OCI-LY1 (cell line): ENCODE results near the gene TAS2R30.

Experiments used
- H2AFZ ChIP-seq: fragments of 200-600 bp; sonication (generic), shearing (Covaris generic); 2 replicates; pipeline ENCODE4 v1.6.0; 2014; ENCODE audit warnings: antibody characterized with exemption, mild to moderate bottlenecking, low read length
- H3F3A ChIP-seq: fragments of 200-600 bp; sonication (generic), shearing (Covaris generic); 2 replicates; pipeline ENCODE4 v1.6.0; 2014; ENCODE audit warnings: mild to moderate bottlenecking, antibody characterized with exemption, low read length, moderate library complexity; ENCODE audit not compliant: insufficient read depth
- H3K27ac ChIP-seq: fragments of 200-600 bp; sonication (generic); 2 replicates; pipeline ENCODE4 v1.5.1; 2014; ENCODE audit warnings: low read length, mixed run types, mild to moderate bottlenecking, low read depth; ENCODE audit not compliant: poor library complexity, severe bottlenecking
- H3K27me3 ChIP-seq: fragments of 200-600 bp; sonication (generic); 2 replicates; pipeline ENCODE4 v1.6.0; 2014; ENCODE audit warnings: antibody characterized with exemption, mild to moderate bottlenecking, low read length, moderate library complexity; ENCODE audit not compliant: insufficient read depth
- H3K36me3 ChIP-seq: fragments of 200-600 bp; sonication (generic); 2 replicates; pipeline ENCODE4 v1.6.1; 2014; ENCODE audit warnings: mild to moderate bottlenecking, antibody characterized with exemption, low read length, moderate library complexity, mixed read lengths; ENCODE audit not compliant: insufficient read depth
- H3K4me1 ChIP-seq: fragments of 200-600 bp; sonication (generic); 2 replicates; pipeline ENCODE4 v1.5.1; 2014; ENCODE audit warnings: mild to moderate bottlenecking, low read length, moderate library complexity; ENCODE audit not compliant: insufficient read depth, severe bottlenecking
- H3K4me2 ChIP-seq: fragments of 200-600 bp; sonication (generic), shearing (Covaris generic); 2 replicates; pipeline ENCODE4 v1.6.1; 2014; ENCODE audit warnings: low read length
- H3K4me3 ChIP-seq: fragments of 200-600 bp; sonication (generic); 2 replicates; pipeline ENCODE4 v1.5.1; 2014; ENCODE audit warnings: low read length, low read depth, mild to moderate bottlenecking, mixed read lengths; ENCODE audit not compliant: poor library complexity, severe bottlenecking
- H3K79me2 ChIP-seq: fragments of 200-600 bp; shearing (Covaris generic); 2 replicates; pipeline ENCODE4 v1.6.1; 2016; ENCODE audit warnings: mixed run types, low read length, mixed read lengths; ENCODE audit not compliant: insufficient read depth
- H3K9ac ChIP-seq: fragments of 200-600 bp; sonication (generic), shearing (Covaris generic); 2 replicates; pipeline ENCODE4 v1.6.1; 2014; ENCODE audit warnings: mild to moderate bottlenecking, low read length, mixed read lengths
- H3K9me2 ChIP-seq: fragments of 200-600 bp; sonication (generic), shearing (Covaris generic); 2 replicates; pipeline ENCODE4 v1.6.1; 2014; ENCODE audit warnings: low read depth, mild to moderate bottlenecking, low read length, mixed read lengths
- H3K9me3 ChIP-seq: fragments of 200-600 bp; shearing (Covaris generic); 2 replicates; pipeline ENCODE4 v1.6.1; 2014; ENCODE audit warnings: low read length, mixed read lengths
- H4K20me1 ChIP-seq: fragments of 200-600 bp; sonication (generic), shearing (Covaris generic); 2 replicates; pipeline ENCODE4 v1.6.0; 2016; ENCODE audit warnings: mild to moderate bottlenecking, low read length; ENCODE audit not compliant: insufficient read depth
- CTCF ChIP-seq: fragments of 200-600 bp; sonication (generic), shearing (Covaris generic); IDR thresholded peaks from 2 replicates; pipeline ENCODE4 v1.5.1; 2017; ENCODE audit warnings: mild to moderate bottlenecking, antibody characterized with exemption, low read length, moderate library complexity, mixed read lengths
- EZH2 ChIP-seq: fragments of 200-600 bp; sonication (generic), shearing (Covaris generic); IDR thresholded peaks from 2 replicates; pipeline ENCODE4 v1.8.0; 2017; ENCODE audit warnings: borderline replicate concordance, mixed run types, mild to moderate bottlenecking, antibody characterized with exemption, low read length, moderate library complexity, mixed read lengths

Gene TAS2R30, protein sequence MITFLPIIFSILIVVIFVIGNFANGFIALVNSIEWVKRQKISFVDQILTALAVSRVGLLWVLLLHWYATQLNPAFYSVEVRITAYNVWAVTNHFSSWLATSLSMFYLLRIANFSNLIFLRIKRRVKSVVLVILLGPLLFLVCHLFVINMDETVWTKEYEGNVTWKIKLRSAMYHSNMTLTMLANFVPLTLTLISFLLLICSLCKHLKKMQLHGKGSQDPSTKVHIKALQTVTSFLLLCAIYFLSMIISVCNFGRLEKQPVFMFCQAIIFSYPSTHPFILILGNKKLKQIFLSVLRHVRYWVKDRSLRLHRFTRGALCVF

GRCh38 chr12:11134305-11134704 lies at the start of gene TAS2R30:
Gene TAS2R30, minus strand, starts transcription at chr12:11134644. Its CDS starts 400 bp downstream, at chr12:11134244.
- no peaks in the 10 kb centered on the region for H4K20me1 ChIP-seq
- H3F3A ChIP-seq: no peaks in the 10 kb centered on the region
- H3K9ac ChIP-seq: no peak within 1 kb of the TSS
- H3K9me3 ChIP-seq: no peaks in the 10 kb centered on the region
- no peaks in the 10 kb centered on the region for H3K4me1 ChIP-seq
- H3K27me3 ChIP-seq: no peaks in the 10 kb centered on the region
- peaks cover 6% of the 10 kb centered on the region for H3K79me2 ChIP-seq
- peaks cover 8% of the 10 kb centered on the region for H3K36me3 ChIP-seq
- H3K27ac ChIP-seq: no peak within 1 kb of the TSS
- TF ChIP-seq CTCF: no peak
- no peak for TF ChIP-seq EZH2
- H3K9me2 ChIP-seq: no peaks in the 10 kb centered on the region
- no peak within 1 kb of the TSS for H3K4me2 ChIP-seq
- H2AFZ ChIP-seq: no peak within 1 kb of the TSS
- H3K4me3 ChIP-seq: no peak within 1 kb of the TSS

DNA sequence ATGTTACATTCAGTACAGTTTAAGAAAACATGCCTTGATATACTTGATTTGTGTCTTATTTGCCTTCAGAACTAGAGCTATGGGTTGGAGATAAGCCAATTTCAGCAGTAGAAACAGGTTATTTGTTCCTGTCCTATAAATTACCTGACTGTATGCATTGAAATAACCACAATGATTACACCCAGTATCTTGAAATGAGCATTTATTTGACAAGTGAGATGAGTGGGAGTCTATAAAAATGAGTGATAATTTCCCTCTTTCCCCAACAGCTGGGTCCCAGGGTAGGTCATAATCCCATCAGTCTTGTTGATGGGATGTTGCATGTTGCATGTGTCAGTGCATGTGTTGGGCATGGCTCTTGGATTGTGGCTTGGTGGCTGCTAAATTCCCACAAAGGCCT lies 48.6 kb upstream of the TAS2R30 start:
- H3K4me3 ChIP-seq: no peak overlapping the region
- H3K79me2 ChIP-seq: no peaks in the 10 kb centered on the region
- TF ChIP-seq CTCF (no peak), EZH2 (no peak)
- no peaks in the 10 kb centered on the region for H3K27me3 ChIP-seq
- H4K20me1 ChIP-seq: no peaks in the 10 kb centered on the region
- H3K36me3 ChIP-seq: no peaks in the 10 kb centered on the region
- H3K27ac ChIP-seq: no peak overlapping the region
- H3K4me1 ChIP-seq: no peaks in the 10 kb centered on the region
- H3K4me2 ChIP-seq: no peak overlapping the region
- 0 out of 2 replicates have a peak, but pooled peaks cover 3% of the 10 kb centered on the region for H3F3A ChIP-seq
- H2AFZ ChIP-seq: no peak overlapping the region
- H3K9me2 ChIP-seq: no peaks in the 10 kb centered on the region
- no peak overlapping the region for H3K9ac ChIP-seq
- no peaks in the 10 kb centered on the region for H3K9me3 ChIP-seq

DNA sequence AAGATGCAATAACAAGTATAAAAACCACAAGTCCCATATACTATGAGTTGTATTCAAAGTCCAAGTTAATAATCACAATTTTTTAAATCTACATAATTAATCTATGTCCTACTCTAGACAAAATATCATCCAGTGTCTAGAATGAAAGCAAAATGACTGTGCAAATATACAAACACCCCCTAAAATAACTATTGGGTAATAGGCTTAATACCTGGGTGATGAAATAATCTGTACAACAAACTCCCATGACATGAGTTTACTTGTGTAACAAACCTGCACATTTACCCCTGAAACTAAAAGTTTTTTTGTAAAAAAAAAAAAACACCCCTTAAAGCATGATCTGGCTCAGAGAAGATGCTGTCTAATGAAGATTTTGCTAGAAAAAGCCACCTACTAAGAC lies 48.1 kb upstream of the TAS2R30 start:
- Histone ChIP-seq H2AFZ (no peak overlapping the region), H3K9me3 (no peaks in the 10 kb centered on the region), H3K4me3 (no peak overlapping the region)

More for the DNA sequence above, 48.1 kb upstream of the TAS2R30 start:
- no peak overlapping the region for H3K9ac ChIP-seq
- no peaks in the 10 kb centered on the region for H4K20me1 ChIP-seq
- no peak overlapping the region for H3K27ac ChIP-seq
- H3K4me1 ChIP-seq: no peaks in the 10 kb centered on the region
- no peaks in the 10 kb centered on the region for H3K9me2 ChIP-seq
- H3K4me2 ChIP-seq: no peak overlapping the region
- no peaks in the 10 kb centered on the region for H3K27me3 ChIP-seq
- TF ChIP-seq EZH2 (no peak), CTCF (no peak)
- 0 out of 2 replicates have a peak, but pooled peaks cover 3% of the 10 kb centered on the region for H3F3A ChIP-seq
- H3K36me3 ChIP-seq: no peaks in the 10 kb centered on the region
- no peaks in the 10 kb centered on the region for H3K79me2 ChIP-seq
